ENCODE measurements around the gene LMX1B. TPM values are rescaled to one million over a fixed set of nuclear protein-coding genes. Genes with fewer than 3 reads are reported as not detected.

Gene LMX1B
- total and polyA plus RNA-seq, 2 donors (not counting 3 experiments of a cell fraction or from before 2014, with no cell fraction given), result not detected

DNA sequence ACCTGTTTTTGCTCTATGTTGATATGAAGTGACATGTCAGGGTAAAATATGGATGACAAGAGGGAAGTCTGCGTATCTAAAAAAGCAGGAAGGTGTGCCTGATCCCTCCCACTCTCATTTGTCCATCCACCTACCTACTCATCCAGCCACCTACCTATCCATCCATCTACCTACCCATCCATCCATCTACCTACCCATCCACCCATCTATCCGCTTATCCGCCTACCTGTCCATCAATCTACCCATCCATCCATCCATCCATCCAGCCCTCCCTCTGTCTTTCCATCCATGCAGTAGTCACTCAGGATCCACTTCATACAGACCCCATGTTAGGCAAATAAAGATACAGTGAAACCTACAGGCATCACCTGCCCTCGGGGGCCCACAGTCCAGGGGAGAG is 32.4 kb downstream of the LMX1B start:
- Histone ChIP-seq H3K36me3 (ENCODE audit: control insufficient read depth in 2 of 2, extremely low read depth in 1 of 2, insufficient read depth in 2 of 2, low read length in 2 of 2) (no peaks in the 10 kb centered on the region), H4K20me1 (replicated peaks; ENCODE audit: control insufficient read depth, extremely low read depth, insufficient read depth, low read length) (no peaks in the 10 kb centered on the region), H3K4me2 (ENCODE audit: insufficient read depth, low read length) (no peak overlapping the region), H3K9ac (replicated peaks; ENCODE audit: extremely low read depth, insufficient read depth, low read length) (no peak overlapping the region), H3K27ac (ENCODE audit: insufficient read depth, low read depth, low read length) (no peak overlapping the region), H2AFZ (ENCODE audit: low read depth, low read length) (no peak overlapping the region), H3K4me1 (ENCODE audit: control insufficient read depth, extremely low read depth, insufficient read depth, low read length) (no peaks in the 10 kb centered on the region), H3K9me3 (replicated peaks; ENCODE audit: control insufficient read depth, insufficient read depth, low read length) (no peaks in the 10 kb centered on the region), H3K4me3 (replicated peaks in 1 of 3; ENCODE audit: insufficient read depth in 1 of 3, low read depth in 1 of 3, low read length in 3 of 3) (no peak overlapping the region), H3K9me1 (replicated peaks; ENCODE audit: control insufficient read depth, extremely low read depth, insufficient read depth, low read length) (no peaks in the 10 kb centered on the region), H3K27me3 (ENCODE audit: control insufficient read depth in 2 of 2, insufficient read depth in 2 of 2, low read length in 2 of 2) (peaks cover 50 to 74% of the 10 kb centered on the region in 2 experiments), H3K79me2 (ENCODE audit: control insufficient read depth, insufficient read depth, low read length) (no peaks in the 10 kb centered on the region)
- ChIA-PET POLR2A (no interaction called here), CTCF (no interaction called here)
- DNase-seq (ENCODE audit: low read depth, low spot score) (no peak), FAIRE-seq (no peak)
- no TSS peak for BruUV-seq (replicated peaks)
- TF ChIP-seq FOS (IDR thresholded peaks at IDR 0.05; ENCODE audit: borderline replicate concordance, insufficient read depth, low read length) (no peak), JUN (IDR thresholded peaks at IDR 0.05; ENCODE audit: borderline replicate concordance, insufficient read depth, insufficient read length, low read depth) (no peak), EZH2 (IDR thresholded peaks at IDR 0.05; ENCODE audit: borderline replicate concordance, low read depth, low read length, severe bottlenecking) (no peak)
- TF ChIP-seq, protein P1, sequence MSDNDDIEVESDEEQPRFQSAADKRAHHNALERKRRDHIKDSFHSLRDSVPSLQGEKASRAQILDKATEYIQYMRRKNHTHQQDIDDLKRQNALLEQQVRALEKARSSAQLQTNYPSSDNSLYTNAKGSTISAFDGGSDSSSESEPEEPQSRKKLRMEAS (IDR thresholded peaks at IDR 0.05; ENCODE audit: insufficient read depth, insufficient read length), result no peak
- dilution Hi-C loops (cut with MboI; ENCODE audit: extremely low pct_ligation_motif_present, low sequenced_read_pairs) (no loop called here), intact Hi-C loops (cut with micrococcal nuclease) (no loop called here)

DNA sequence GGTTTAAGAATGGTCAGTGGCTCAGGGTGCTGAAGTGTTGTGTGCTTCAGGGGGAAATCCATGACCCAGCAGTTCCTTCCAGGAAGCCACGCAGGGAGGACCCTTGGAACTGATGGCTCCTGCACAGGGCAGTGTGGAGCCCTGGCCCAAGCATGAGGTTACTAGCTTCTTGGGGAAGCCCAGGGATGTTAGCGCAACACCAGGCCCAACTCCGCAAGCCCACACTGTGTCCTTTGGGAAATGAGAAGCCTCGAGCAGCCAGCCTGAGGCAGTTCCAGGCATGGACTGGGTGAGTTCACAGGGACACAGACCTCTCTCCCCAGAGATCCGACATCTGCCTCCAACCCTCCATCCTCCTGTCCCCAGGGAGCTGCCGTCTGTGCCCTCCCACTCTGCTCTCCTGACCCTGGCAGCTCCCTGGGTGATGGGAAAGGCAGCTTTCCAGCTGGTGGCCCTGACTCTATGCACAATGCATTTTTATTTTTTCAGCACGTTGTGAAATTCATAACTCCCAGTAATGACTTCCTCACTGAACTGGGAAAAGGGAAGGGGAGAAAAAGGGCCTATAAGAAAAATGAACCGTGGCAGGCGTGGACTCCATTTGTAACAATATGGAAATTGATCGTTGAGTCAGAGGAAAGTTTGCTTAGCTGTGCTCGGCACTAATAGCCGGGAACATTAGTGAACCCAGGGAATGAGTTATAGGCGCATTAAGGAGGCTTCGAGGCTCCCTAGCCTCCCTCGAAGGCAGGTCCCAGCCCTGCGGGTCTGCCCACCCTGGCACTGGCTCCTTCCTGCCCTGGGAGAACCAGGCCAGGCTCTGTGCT is 34.1 kb downstream of the LMX1B start:
- H4K20me1 ChIP-seq (replicated peaks; ENCODE audit: control insufficient read depth, extremely low read depth, insufficient read depth, low read length), result no peaks in the 10 kb centered on the region
- ChIA-PET POLR2A (no interaction called here), CTCF (no interaction called here)
- H3K9me3 ChIP-seq (replicated peaks; ENCODE audit: control insufficient read depth, insufficient read depth, low read length), result no peaks in the 10 kb centered on the region
- peaks cover 53 to 74% of the 10 kb centered on the region in 2 experiments for H3K27me3 ChIP-seq (ENCODE audit: control insufficient read depth in 2 of 2, insufficient read depth in 2 of 2, low read length in 2 of 2)
- no peak overlapping the region for H3K4me2 ChIP-seq (ENCODE audit: insufficient read depth, low read length)
- H3K36me3 ChIP-seq (ENCODE audit: control insufficient read depth in 2 of 2, extremely low read depth in 1 of 2, insufficient read depth in 2 of 2, low read length in 2 of 2), result no peaks in the 10 kb centered on the region
- no peaks in the 10 kb centered on the region for H3K9me1 ChIP-seq (replicated peaks; ENCODE audit: control insufficient read depth, extremely low read depth, insufficient read depth, low read length)
- H3K9ac ChIP-seq (replicated peaks; ENCODE audit: extremely low read depth, insufficient read depth, low read length), result no peak overlapping the region
- intact Hi-C loops (cut with micrococcal nuclease) (no loop called here), dilution Hi-C loops (cut with MboI; ENCODE audit: extremely low pct_ligation_motif_present, low sequenced_read_pairs) (no loop called here)
- TF ChIP-seq EZH2 (IDR thresholded peaks at IDR 0.05; ENCODE audit: borderline replicate concordance, low read depth, low read length, severe bottlenecking) (no peak), MYC (IDR thresholded peaks at IDR 0.05; ENCODE audit: low read depth, low read length) (no peak), POLR2A (IDR thresholded peaks at IDR 0.05; ENCODE audit: low read depth, low read length) (no peak), CTCF (IDR thresholded peaks at IDR 0.05; ENCODE audit: extremely low read depth in 1 of 2, insufficient read depth in 1 of 2, low read depth in 1 of 2, low read length in 2 of 2) (no peak), POLR2AphosphoS5 (IDR thresholded peaks at IDR 0.05; ENCODE audit: insufficient read depth, low read depth, low read length) (no peak), FOS (IDR thresholded peaks at IDR 0.05; ENCODE audit: borderline replicate concordance, insufficient read depth, low read length) (no peak), GATA2 (IDR thresholded peaks at IDR 0.05; ENCODE audit: insufficient read depth, insufficient read length, low read depth, low read length) (no peak), JUN (IDR thresholded peaks at IDR 0.05; ENCODE audit: borderline replicate concordance, insufficient read depth, insufficient read length, low read depth) (no peak)
- TF ChIP-seq, protein P1 (IDR thresholded peaks at IDR 0.05; ENCODE audit: insufficient read depth, insufficient read length), result no peak
- H3K79me2 ChIP-seq (ENCODE audit: control insufficient read depth, insufficient read depth, low read length), result no peaks in the 10 kb centered on the region
- no peak overlapping the region for H3K27ac ChIP-seq (ENCODE audit: insufficient read depth, low read depth, low read length)
- no peak overlapping the region for H2AFZ ChIP-seq (ENCODE audit: low read depth, low read length)
- BruUV-seq (replicated peaks), result no TSS peak
- FAIRE-seq (no peak), DNase-seq (ENCODE audit: low read depth, low spot score) (no peak)
- H3K4me3 ChIP-seq (replicated peaks in 1 of 3; ENCODE audit: insufficient read depth in 1 of 3, low read depth in 1 of 3, low read length in 3 of 3), result no peak overlapping the region
- no peaks in the 10 kb centered on the region for H3K4me1 ChIP-seq (ENCODE audit: control insufficient read depth, extremely low read depth, insufficient read depth, low read length)

Data from endothelial cell of umbilical vein (primary cell).